ENCODE results near the gene ARHGEF17.

Gene ARHGEF17

GRCh38 chr11:73308003-73308960 is at the start of gene ARHGEF17:
Gene ARHGEF17 (plus strand): TSS chr11:73308276. CDS start chr11:73308639, 363 bp downstream.
- Mint-ChIP-seq H3K36me3 (ENCODE audit: low read depth) (peaks cover 5% of the 10 kb centered on the region), H3K4me3 (peak within 1 kb of the TSS; percentile 84 to 92 (median 85))
- no peak for TF ChIP-seq CTCF (IDR thresholded peaks at IDR 0.05; ENCODE audit: unreplicated experiment in 3 of 3)

GRCh38 chr11:73259406-73260126 is 48.5 kb upstream of the ARHGEF17 start:
- H3K9me3 Mint-ChIP-seq: peaks cover 6% of the 10 kb centered on the region
- H3K27me3 Mint-ChIP-seq (ENCODE audit: low read depth): peaks cover 1% of the 10 kb centered on the region
- no peak overlapping the region for H3K4me3 Mint-ChIP-seq
- H3K36me3 Mint-ChIP-seq (ENCODE audit: low read depth): no peaks in the 10 kb centered on the region
- H3K27ac Mint-ChIP-seq: peak overlapping the region; percentile 47 to 97 (median 68)
- peaks cover 16% of the 10 kb centered on the region for H3K4me1 Mint-ChIP-seq
- TF ChIP-seq CTCF (IDR thresholded peaks at IDR 0.05; ENCODE audit: unreplicated experiment in 3 of 3): no peak

More at GRCh38 chr11:73308003-73308960, at the start of gene ARHGEF17:
- Mint-ChIP-seq H3K4me1 (peaks cover 41% of the 10 kb centered on the region), H3K27ac (peak within 1 kb of the TSS; percentile 89 to 99 (median 92)), H3K9me3 (no peaks in the 10 kb centered on the region), H3K27me3 (ENCODE audit: low read depth) (no peaks in the 10 kb centered on the region)

DNA sequence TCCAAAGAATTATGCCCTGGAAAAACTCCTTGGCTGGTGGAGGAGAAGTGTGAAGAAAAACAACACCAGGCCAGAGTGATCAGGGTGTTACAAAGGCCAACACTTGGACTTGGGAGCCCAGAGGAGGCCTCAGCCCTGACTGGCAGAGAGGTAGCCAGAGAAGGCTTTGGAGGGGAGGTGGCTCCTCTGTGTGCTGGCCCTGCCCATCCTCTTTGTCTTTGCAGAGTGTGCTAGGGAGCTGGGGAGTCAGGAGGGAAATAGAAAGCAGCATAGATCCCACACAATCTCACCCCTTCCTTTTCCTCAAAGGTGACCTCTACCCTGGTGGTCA is 48.0 kb upstream of the ARHGEF17 start:
- H3K4me3 Mint-ChIP-seq: no peak overlapping the region
- TF ChIP-seq CTCF (IDR thresholded peaks at IDR 0.05; ENCODE audit: unreplicated experiment in 3 of 3): no peak
- peaks cover 16% of the 10 kb centered on the region for H3K4me1 Mint-ChIP-seq
- H3K27me3 Mint-ChIP-seq (ENCODE audit: low read depth): peaks cover 7% of the 10 kb centered on the region
- H3K27ac Mint-ChIP-seq: no peak overlapping the region
- H3K9me3 Mint-ChIP-seq: peaks cover 6% of the 10 kb centered on the region
- H3K36me3 Mint-ChIP-seq (ENCODE audit: low read depth): no peaks in the 10 kb centered on the region

DNA sequence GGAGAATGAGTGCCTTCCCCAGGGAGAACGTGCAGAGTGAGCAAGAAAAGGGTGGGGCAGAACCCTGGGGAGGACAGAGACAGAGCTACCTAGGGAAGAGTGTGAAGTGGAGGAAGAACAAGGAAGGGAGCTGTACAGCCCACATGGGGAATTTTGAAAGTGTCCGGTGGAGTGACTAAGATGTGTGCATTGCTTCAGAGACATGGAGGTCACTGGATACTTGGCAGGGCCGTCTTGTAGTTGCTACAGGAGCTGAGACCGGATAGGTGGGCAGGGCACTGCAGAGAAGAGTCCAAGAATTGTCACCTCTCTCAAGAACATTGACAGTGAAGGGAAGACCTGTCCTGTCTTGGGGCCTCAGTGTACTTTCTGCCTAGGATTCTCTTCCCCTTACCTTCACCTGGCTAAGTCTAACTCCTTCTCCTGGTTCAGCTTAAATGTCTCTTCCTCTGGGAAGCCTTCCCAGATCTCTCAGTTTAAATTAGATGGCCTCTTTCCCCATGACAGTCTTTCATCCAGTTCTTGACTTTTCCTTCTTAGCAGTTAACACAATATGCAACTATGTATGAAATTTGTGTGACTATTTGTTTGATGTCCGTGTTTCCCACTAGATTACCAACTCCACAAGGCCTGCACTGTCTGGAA is 45.1 kb upstream of the ARHGEF17 start:
- no peak overlapping the region for H3K27ac Mint-ChIP-seq
- peaks cover 25% of the 10 kb centered on the region for H3K27me3 Mint-ChIP-seq (ENCODE audit: low read depth)
- no peak overlapping the region for H3K4me3 Mint-ChIP-seq
- no peak for TF ChIP-seq CTCF (IDR thresholded peaks at IDR 0.05; ENCODE audit: unreplicated experiment in 3 of 3)
- no peaks in the 10 kb centered on the region for H3K36me3 Mint-ChIP-seq (ENCODE audit: low read depth)
- H3K9me3 Mint-ChIP-seq: peaks cover 6% of the 10 kb centered on the region
- peaks cover 27% of the 10 kb centered on the region for H3K4me1 Mint-ChIP-seq

DNA sequence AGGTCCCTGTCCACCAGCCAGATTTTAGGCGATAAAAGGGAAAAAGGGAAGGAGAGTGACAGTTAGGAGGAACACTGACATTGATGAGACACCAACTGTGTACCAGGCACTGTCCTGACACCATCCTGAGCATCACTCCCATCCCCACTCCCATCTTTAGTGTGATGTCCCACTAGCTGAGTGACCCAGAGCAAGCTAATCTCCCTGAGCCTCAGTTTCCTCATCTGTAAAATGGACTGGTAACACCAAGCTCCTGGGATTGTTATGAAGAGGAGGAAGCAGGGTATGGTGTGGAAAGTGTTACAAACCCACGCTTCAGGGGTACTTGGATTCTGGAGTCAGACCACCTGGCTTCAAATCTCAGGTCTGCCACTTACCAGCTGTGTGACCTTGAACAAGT is 44.4 kb upstream of the ARHGEF17 start:
- TF ChIP-seq CTCF (IDR thresholded peaks at IDR 0.05; ENCODE audit: unreplicated experiment in 3 of 3): no peak
- Mint-ChIP-seq H3K9me3 (peaks cover 6% of the 10 kb centered on the region), H3K4me1 (peaks cover 24% of the 10 kb centered on the region), H3K36me3 (ENCODE audit: low read depth) (no peaks in the 10 kb centered on the region), H3K27ac (no peak overlapping the region), H3K27me3 (ENCODE audit: low read depth) (peaks cover 28% of the 10 kb centered on the region), H3K4me3 (no peak overlapping the region)

Data from nephron (organoid).